ENCODE data around the gene WBP11. TPM values are rescaled to one million over a fixed set of nuclear protein-coding genes. Genes with fewer than 3 reads are reported as not detected.

The WBP11 gene
- total and polyA plus RNA-seq, 9 of the 15 experiments (the other 6 are each of a cell fraction or from before 2014, with no cell fraction given) = 7.7 to 60.8 (median 24.6) TPM

GRCh38 chr12:14803011-14803829 is at the start of gene WBP11, which contains the start of gene C12orf60 (continued):
- no peak for TF ChIP-seq CUX1 (CRISPR knock-in tag; IDR thresholded peaks at IDR 0.05)
- no peak for TF ChIP-seq HNRNPL (IDR thresholded peaks at IDR 0.05; ENCODE audit: low read depth, low read length)
- TF ChIP-seq YBX1 (IDR thresholded peaks at IDR 0.05) = no peak
- TF ChIP-seq ZC3H8 (IDR thresholded peaks at IDR 0.05) = no peak
- TF ChIP-seq HNRNPH1 (optimal IDR thresholded peaks at IDR 0.05; ENCODE audit: low read depth, low read length) = no peak
- peak; percentile 78 for TF ChIP-seq RBFOX2 (IDR thresholded peaks at IDR 0.05; ENCODE audit: low read depth, low read length)
- no peak for TF ChIP-seq EGR1 (conservative IDR thresholded peaks at IDR 0.05)
- no peak for TF ChIP-seq FOXA1 (IDR thresholded peaks at IDR 0.05; ENCODE audit: borderline replicate concordance)
- no peak for TF ChIP-seq CREBBP (IDR thresholded peaks at IDR 0.05; ENCODE audit: low read depth, low read length)
- TF ChIP-seq HCFC1 (IDR thresholded peaks at IDR 0.05; ENCODE audit: low read depth, low read length) = peak; percentile 61
- no peak for TF ChIP-seq RBM34 (IDR thresholded peaks at IDR 0.05; ENCODE audit: borderline replicate concordance, insufficient read depth, low read length)
- no peak for TF ChIP-seq ZNF274 (IDR thresholded peaks at IDR 0.05; ENCODE audit: borderline replicate concordance, low read depth, low read length)
- TF ChIP-seq BMI1 (IDR thresholded peaks at IDR 0.05; ENCODE audit: low read length) = no peak
- TF ChIP-seq MCM2 (IDR thresholded peaks at IDR 0.05; ENCODE audit: low read depth) = no peak
- TF ChIP-seq HIVEP1 (CRISPR knock-in tag; IDR thresholded peaks at IDR 0.05) = no peak
- peak; percentile 73 for TF ChIP-seq TEAD4 (IDR thresholded peaks at IDR 0.05; ENCODE audit: low read length)
- TF ChIP-seq TEAD4 (CRISPR knock-in tag; IDR thresholded peaks at IDR 0.05; ENCODE audit: borderline replicate concordance) = no peak
- TF ChIP-seq ZBTB1 (CRISPR knock-in tag; IDR thresholded peaks at IDR 0.05; ENCODE audit: borderline replicate concordance, low read depth) = no peak
- TF ChIP-seq MTA3 (IDR thresholded peaks at IDR 0.05; ENCODE audit: borderline replicate concordance) = no peak
- TF ChIP-seq LEF1 (IDR thresholded peaks at IDR 0.05) = no peak
- TF ChIP-seq CBFA2T2 (conservative IDR thresholded peaks at IDR 0.05) = no peak
- no peak for TF ChIP-seq CAMTA2 (CRISPR knock-in tag; conservative IDR thresholded peaks at IDR 0.05)
- TF ChIP-seq ZNF134 (CRISPR knock-in tag; conservative IDR thresholded peaks at IDR 0.05) = no peak
- 0 out of 4 replicates have a peak, but pooled peaks of 1 of the 2 experiments have one; percentile 18 for TF ChIP-seq ZNF639 (CRISPR knock-in tag; conservative IDR thresholded peaks at IDR 0.05 in 1 of 2, IDR thresholded peaks at IDR 0.05 in 1 of 2)
- TF ChIP-seq ZNF696 (CRISPR knock-in tag; conservative IDR thresholded peaks at IDR 0.05) = no peak
